WTC11 (cell line): ENCODE results near the gene MYOZ3. TPM values are rescaled to one million over a fixed set of nuclear protein-coding genes. Genes with fewer than 3 reads are reported as not detected.

ENCODE experiments used
- ATAC-seq: fragments of 200-7000 bp; cut with Tn5 transposase; 2 replicates; pipeline ENCODE4 v1.10.0; 2021; ENCODE audit warnings: mild to moderate bottlenecking, moderate library complexity
- CTCF ChIA-PET: fragments of 300-600 bp; sonication (Branson Sonifier 250); formaldehyde crosslinking; loops from one replicate; lab custom pipeline; 2021; ENCODE audit warnings: antibody characterized with exemption; lab: Charles Lee
- POLR2A ChIA-PET: fragments of 350-600 bp; sonication (Branson Sonifier 250); formaldehyde crosslinking; loops from one replicate; lab custom pipeline; 2021; ENCODE audit warnings: antibody characterized with exemption; lab: Charles Lee
- DNase-seq: peaks from one replicate; pipeline ENCODE4 v3.0.0; 2021; ENCODE audit warnings: low spot score
- H3K27ac Mint-ChIP-seq: 2 replicates; pipeline ENCODE4 v1.8.0; 2021; ENCODE audit warnings: mixed read lengths
- H3K27me3 Mint-ChIP-seq: 2 replicates; pipeline ENCODE4 v1.8.0; 2021; ENCODE audit warnings: low read depth, mild to moderate bottlenecking, moderate library complexity, mixed read lengths
- H3K36me3 Mint-ChIP-seq: 2 replicates; pipeline ENCODE4 v1.8.0; 2021; ENCODE audit warnings: mixed read lengths
- H3K4me1 Mint-ChIP-seq: 2 replicates; pipeline ENCODE4 v1.8.0; 2022; ENCODE audit warnings: mixed read lengths
- H3K4me3 Mint-ChIP-seq: 2 replicates; pipeline ENCODE4 v1.8.0; 2021; ENCODE audit warnings: mild to moderate bottlenecking, moderate library complexity, mixed read lengths
- H3K9me3 Mint-ChIP-seq: 2 replicates; pipeline ENCODE4 v1.8.0; 2021; ENCODE audit warnings: mixed read lengths
- CREM ChIP-seq: sonication (generic); formaldehyde crosslinking; IDR thresholded peaks from 2 replicates; pipeline ENCODE4 v1.8.1; 2022; ENCODE audit warnings: mild to moderate bottlenecking, missing genetic modification reagents, moderate library complexity
- ELF4 ChIP-seq: sonication (generic); formaldehyde crosslinking; IDR thresholded peaks from 2 replicates; pipeline ENCODE4 v1.8.1; 2022; ENCODE audit warnings: low read depth, mild to moderate bottlenecking, moderate library complexity, missing genetic modification reagents
- EMX1 ChIP-seq: fragments of 250-450 bp; sonication (Bioruptor Pico); IDR thresholded peaks from 2 replicates; pipeline ENCODE4 v1.8.0; 2021; ENCODE audit warnings: mild to moderate bottlenecking
- FOXP1 ChIP-seq: sonication (generic); formaldehyde crosslinking; IDR thresholded peaks from 2 replicates; pipeline ENCODE4 v1.8.0; 2022; ENCODE audit warnings: missing genetic modification reagents, mild to moderate bottlenecking, moderate library complexity, borderline replicate concordance
- NFE2L1 ChIP-seq: sonication (generic); formaldehyde crosslinking; IDR thresholded peaks from 2 replicates; pipeline ENCODE4 v1.8.1; 2023; ENCODE audit warnings: missing genetic modification reagents
- NR2C2 ChIP-seq: sonication (generic); formaldehyde crosslinking; IDR thresholded peaks from 2 replicates; pipeline ENCODE4 v1.8.0; 2022; ENCODE audit warnings: mild to moderate bottlenecking, missing genetic modification reagents
- OVOL2 ChIP-seq: fragments of 250-450 bp; sonication (Bioruptor Pico); IDR thresholded peaks from 2 replicates; pipeline ENCODE4 v1.9.0; 2021; ENCODE audit warnings: mild to moderate bottlenecking, borderline replicate concordance
- PRRX2 ChIP-seq: fragments of 250-450 bp; sonication (Bioruptor Pico); IDR thresholded peaks from 2 replicates; pipeline ENCODE4 v1.8.0; 2021; ENCODE audit warnings: mild to moderate bottlenecking
- SMAD4 ChIP-seq: sonication (generic); formaldehyde crosslinking; IDR thresholded peaks from 2 replicates; pipeline ENCODE4 v1.8.0; 2022; ENCODE audit warnings: mild to moderate bottlenecking, missing genetic modification reagents
- SP1 ChIP-seq: sonication (generic); formaldehyde crosslinking; conservative IDR thresholded peaks from 2 replicates; pipeline ENCODE4 v1.8.1; 2022; ENCODE audit warnings: missing genetic modification reagents
- TCF7 ChIP-seq: sonication (generic); formaldehyde crosslinking; IDR thresholded peaks from 2 replicates; pipeline ENCODE4 v1.8.0; 2022; ENCODE audit warnings: mild to moderate bottlenecking, low read depth, missing genetic modification reagents, moderate library complexity
- TP53 ChIP-seq: sonication (generic); formaldehyde crosslinking; IDR thresholded peaks from 2 replicates; pipeline ENCODE4 v1.8.1; 2023; ENCODE audit warnings: mild to moderate bottlenecking, missing genetic modification reagents
- ZNF423 ChIP-seq: fragments of 250-450 bp; sonication (Bioruptor Pico); IDR thresholded peaks from 2 replicates; pipeline ENCODE4 v2.1.2; 2022; ENCODE audit warnings: mild to moderate bottlenecking, moderate library complexity
- total RNA-seq: library from RNA; stranded (reverse); gene quantifications from 3 replicates; pipeline ENCODE4 v1.2.3, GENCODE V29; 2021
- TF ChIP-seq, protein P1 (sequence below): sonication (generic); formaldehyde crosslinking; IDR thresholded peaks from 2 replicates; pipeline ENCODE4 v1.8.0; 2022; ENCODE audit warnings: missing genetic modification reagents
- TF ChIP-seq, protein P2 (sequence below): sonication (generic); formaldehyde crosslinking; IDR thresholded peaks from 2 replicates; pipeline ENCODE4 v1.8.1; 2023; ENCODE audit warnings: mild to moderate bottlenecking, missing genetic modification reagents
- TF ChIP-seq, protein P3 (sequence below): sonication (generic); formaldehyde crosslinking; IDR thresholded peaks from 2 replicates; pipeline ENCODE4 v1.8.0; 2023; ENCODE audit warnings: missing genetic modification reagents
- TF ChIP-seq, protein P4 (sequence below): sonication (generic); formaldehyde crosslinking; IDR thresholded peaks from 2 replicates; pipeline ENCODE4 v1.8.1; 2022; ENCODE audit warnings: missing genetic modification reagents, borderline replicate concordance

MYOZ3 gene
- total RNA-seq, 1 experiment from 2014 or later: 13.7 TPM

DNA sequence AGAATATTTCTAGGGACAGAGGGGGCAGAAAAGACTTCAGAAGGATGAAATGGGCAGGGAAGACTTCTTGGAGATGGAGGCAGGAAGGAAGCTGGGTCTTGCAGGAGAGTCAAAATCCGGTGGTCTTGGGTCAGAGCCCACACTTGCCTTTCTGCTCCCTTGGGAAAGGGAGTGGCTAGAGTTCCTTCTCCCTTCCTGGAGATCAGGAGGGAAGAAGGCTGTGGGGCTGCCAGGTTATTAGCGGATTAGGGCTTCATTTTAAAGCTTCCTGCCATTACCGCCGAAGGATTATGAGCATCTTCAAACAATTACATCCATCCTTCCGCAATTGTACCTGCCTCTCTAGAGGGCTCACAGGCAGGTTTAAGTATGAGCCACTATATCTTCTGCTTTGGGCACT is 39.8 kb upstream of the MYOZ3 start:
- H3K4me3 Mint-ChIP-seq: no peak overlapping the region
- ATAC-seq (no peak), DNase-seq (no peak)
- H3K4me1 Mint-ChIP-seq: peaks cover 7% of the 10 kb centered on the region
- CTCF ChIA-PET: interaction anchor here (1.2 kb wide), 1 partner anchor 32 kb away, joined by 3 read pairs; no protein-coding TSS in a partner anchor
- no peaks in the 10 kb centered on the region for H3K9me3 Mint-ChIP-seq
- H3K27ac Mint-ChIP-seq: no peak overlapping the region
- H3K36me3 Mint-ChIP-seq: no peaks in the 10 kb centered on the region
- peaks cover 29% of the 10 kb centered on the region for H3K27me3 Mint-ChIP-seq
- POLR2A ChIA-PET: no interaction called here
- TF ChIP-seq, protein P1, sequence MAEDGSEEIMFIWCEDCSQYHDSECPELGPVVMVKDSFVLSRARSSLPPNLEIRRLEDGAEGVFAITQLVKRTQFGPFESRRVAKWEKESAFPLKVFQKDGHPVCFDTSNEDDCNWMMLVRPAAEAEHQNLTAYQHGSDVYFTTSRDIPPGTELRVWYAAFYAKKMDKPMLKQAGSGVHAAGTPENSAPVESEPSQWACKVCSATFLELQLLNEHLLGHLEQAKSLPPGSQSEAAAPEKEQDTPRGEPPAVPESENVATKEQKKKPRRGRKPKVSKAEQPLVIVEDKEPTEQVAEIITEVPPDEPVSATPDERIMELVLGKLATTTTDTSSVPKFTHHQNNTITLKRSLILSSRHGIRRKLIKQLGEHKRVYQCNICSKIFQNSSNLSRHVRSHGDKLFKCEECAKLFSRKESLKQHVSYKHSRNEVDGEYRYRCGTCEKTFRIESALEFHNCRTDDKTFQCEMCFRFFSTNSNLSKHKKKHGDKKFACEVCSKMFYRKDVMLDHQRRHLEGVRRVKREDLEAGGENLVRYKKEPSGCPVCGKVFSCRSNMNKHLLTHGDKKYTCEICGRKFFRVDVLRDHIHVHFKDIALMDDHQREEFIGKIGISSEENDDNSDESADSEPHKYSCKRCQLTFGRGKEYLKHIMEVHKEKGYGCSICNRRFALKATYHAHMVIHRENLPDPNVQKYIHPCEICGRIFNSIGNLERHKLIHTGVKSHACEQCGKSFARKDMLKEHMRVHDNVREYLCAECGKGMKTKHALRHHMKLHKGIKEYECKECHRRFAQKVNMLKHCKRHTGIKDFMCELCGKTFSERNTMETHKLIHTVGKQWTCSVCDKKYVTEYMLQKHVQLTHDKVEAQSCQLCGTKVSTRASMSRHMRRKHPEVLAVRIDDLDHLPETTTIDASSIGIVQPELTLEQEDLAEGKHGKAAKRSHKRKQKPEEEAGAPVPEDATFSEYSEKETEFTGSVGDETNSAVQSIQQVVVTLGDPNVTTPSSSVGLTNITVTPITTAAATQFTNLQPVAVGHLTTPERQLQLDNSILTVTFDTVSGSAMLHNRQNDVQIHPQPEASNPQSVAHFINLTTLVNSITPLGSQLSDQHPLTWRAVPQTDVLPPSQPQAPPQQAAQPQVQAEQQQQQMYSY: no peak
- TF ChIP-seq OVOL2 (CRISPR knock-in tag): no peak
- TF ChIP-seq ELF4 (CRISPR knock-in tag): no peak
- no peak for TF ChIP-seq NR2C2 (CRISPR knock-in tag)
- no peak for TF ChIP-seq NFE2L1
- TF ChIP-seq CREM (CRISPR knock-in tag): no peak
- TF ChIP-seq, protein P2, sequence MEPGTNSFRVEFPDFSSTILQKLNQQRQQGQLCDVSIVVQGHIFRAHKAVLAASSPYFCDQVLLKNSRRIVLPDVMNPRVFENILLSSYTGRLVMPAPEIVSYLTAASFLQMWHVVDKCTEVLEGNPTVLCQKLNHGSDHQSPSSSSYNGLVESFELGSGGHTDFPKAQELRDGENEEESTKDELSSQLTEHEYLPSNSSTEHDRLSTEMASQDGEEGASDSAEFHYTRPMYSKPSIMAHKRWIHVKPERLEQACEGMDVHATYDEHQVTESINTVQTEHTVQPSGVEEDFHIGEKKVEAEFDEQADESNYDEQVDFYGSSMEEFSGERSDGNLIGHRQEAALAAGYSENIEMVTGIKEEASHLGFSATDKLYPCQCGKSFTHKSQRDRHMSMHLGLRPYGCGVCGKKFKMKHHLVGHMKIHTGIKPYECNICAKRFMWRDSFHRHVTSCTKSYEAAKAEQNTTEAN (CRISPR knock-in tag): no peak
- TF ChIP-seq, protein P3, sequence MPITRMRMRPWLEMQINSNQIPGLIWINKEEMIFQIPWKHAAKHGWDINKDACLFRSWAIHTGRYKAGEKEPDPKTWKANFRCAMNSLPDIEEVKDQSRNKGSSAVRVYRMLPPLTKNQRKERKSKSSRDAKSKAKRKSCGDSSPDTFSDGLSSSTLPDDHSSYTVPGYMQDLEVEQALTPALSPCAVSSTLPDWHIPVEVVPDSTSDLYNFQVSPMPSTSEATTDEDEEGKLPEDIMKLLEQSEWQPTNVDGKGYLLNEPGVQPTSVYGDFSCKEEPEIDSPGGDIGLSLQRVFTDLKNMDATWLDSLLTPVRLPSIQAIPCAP (CRISPR knock-in tag): no peak
- TF ChIP-seq SMAD4: no peak
- TF ChIP-seq ZNF423 (CRISPR knock-in tag): no peak
- no peak for TF ChIP-seq PRRX2 (CRISPR knock-in tag)
- TF ChIP-seq SP1 (CRISPR knock-in tag): no peak
- TF ChIP-seq EMX1 (CRISPR knock-in tag): no peak

DNA sequence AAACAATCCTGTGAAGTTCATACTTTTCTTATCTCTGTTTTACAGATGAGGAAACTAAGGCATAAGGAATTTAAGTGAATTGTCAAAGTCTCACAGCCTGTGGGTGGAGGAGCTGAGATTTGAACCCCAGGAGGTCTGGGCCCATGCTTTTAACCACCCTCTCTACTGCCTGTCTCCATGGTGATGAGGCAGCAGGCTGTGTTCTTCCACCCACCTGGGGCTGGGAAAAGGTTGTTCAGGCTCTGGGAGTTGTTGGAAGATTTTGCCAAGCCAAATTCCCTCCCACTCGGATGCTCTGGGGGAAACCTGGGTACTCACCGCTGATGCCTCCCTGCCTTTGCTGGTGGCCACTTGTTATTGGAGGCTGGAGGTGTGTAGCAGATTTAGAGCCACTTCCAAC is 38.9 kb upstream of the MYOZ3 start:
- ATAC-seq (no peak), DNase-seq (no peak)
- Mint-ChIP-seq H3K4me3 (no peak overlapping the region), H3K36me3 (no peaks in the 10 kb centered on the region), H3K27me3 (peaks cover 31% of the 10 kb centered on the region), H3K9me3 (no peaks in the 10 kb centered on the region), H3K27ac (no peak overlapping the region), H3K4me1 (peaks cover 9% of the 10 kb centered on the region)
- CTCF ChIA-PET: interaction anchor here (1.2 kb wide), 1 partner anchor 31 kb away, joined by 3 read pairs; no protein-coding TSS in a partner anchor
- TF ChIP-seq FOXP1 (CRISPR knock-in tag) (no peak), TCF7 (CRISPR knock-in tag) (no peak), TP53 (CRISPR knock-in tag) (no peak)
- TF ChIP-seq, protein P4, sequence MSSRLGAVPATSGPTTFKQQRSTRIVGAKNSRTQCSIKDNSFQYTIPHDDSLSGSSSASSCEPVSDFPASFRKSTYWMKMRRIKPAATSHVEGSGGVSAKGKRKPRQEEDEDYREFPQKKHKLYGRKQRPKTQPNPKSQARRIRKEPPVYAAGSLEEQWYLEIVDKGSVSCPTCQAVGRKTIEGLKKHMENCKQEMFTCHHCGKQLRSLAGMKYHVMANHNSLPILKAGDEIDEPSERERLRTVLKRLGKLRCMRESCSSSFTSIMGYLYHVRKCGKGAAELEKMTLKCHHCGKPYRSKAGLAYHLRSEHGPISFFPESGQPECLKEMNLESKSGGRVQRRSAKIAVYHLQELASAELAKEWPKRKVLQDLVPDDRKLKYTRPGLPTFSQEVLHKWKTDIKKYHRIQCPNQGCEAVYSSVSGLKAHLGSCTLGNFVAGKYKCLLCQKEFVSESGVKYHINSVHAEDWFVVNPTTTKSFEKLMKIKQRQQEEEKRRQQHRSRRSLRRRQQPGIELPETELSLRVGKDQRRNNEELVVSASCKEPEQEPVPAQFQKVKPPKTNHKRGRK (CRISPR knock-in tag): no peak
- POLR2A ChIA-PET: no interaction called here
